H9 (cell line): ENCODE results near the gene STC2. TPM values are rescaled to one million over a fixed set of nuclear protein-coding genes. Genes with fewer than 3 reads are reported as not detected.

Experiments
- DNase-seq: peaks from one replicate; pipeline ENCODE4 v3.0.0-alpha.2; 2017
- H2AFZ ChIP-seq: one replicate; pipeline ENCODE4 v1.6.1; 2013; ENCODE audit warnings: mild to moderate bottlenecking, low read length, control low read depth, moderate library complexity
- H2AK5ac ChIP-seq: 2 replicates; pipeline ENCODE4 v1.6.1; 2013; ENCODE audit warnings: low read length, control low read depth, mixed read lengths; ENCODE audit not compliant: insufficient read length
- H2BK120ac ChIP-seq: one replicate; pipeline ENCODE4 v1.6.1; 2013; ENCODE audit warnings: low read depth, mild to moderate bottlenecking, low read length, control low read depth, inconsistent platforms; ENCODE audit not compliant: poor library complexity, severe bottlenecking
- H2BK12ac ChIP-seq: 2 replicates; pipeline ENCODE4 v1.6.1; 2013; ENCODE audit warnings: low read length, control low read depth, mixed read lengths, low read depth; ENCODE audit not compliant: insufficient read length
- H2BK15ac ChIP-seq: 2 replicates; pipeline ENCODE4 v1.6.1; 2013; ENCODE audit warnings: low read depth, low read length, control low read depth
- H2BK20ac ChIP-seq: one replicate; pipeline ENCODE4 v1.6.1; 2013; ENCODE audit warnings: low read depth, mild to moderate bottlenecking, low read length, control low read depth, inconsistent platforms; ENCODE audit not compliant: poor library complexity, severe bottlenecking
- H2BK5ac ChIP-seq: 2 replicates; pipeline ENCODE4 v1.6.1; 2013; ENCODE audit warnings: low read length, control low read depth, mixed read lengths; ENCODE audit not compliant: insufficient read length
- H3K14ac ChIP-seq: 2 replicates; pipeline ENCODE4 v1.6.1; 2013; ENCODE audit warnings: low read length, control low read depth; ENCODE audit not compliant: insufficient read depth
- H3K18ac ChIP-seq: 2 replicates; pipeline ENCODE4 v1.6.1; 2013; ENCODE audit warnings: low read depth, mild to moderate bottlenecking, mixed read lengths, low read length, control low read depth; ENCODE audit not compliant: insufficient read length
- H3K23ac ChIP-seq: 2 replicates; pipeline ENCODE4 v1.6.1; 2013; ENCODE audit warnings: low read length, control low read depth, mixed read lengths, low read depth; ENCODE audit not compliant: insufficient read length
- H3K23me2 ChIP-seq: 2 replicates; pipeline ENCODE4 v1.6.1; 2013; ENCODE audit warnings: low read depth, mild to moderate bottlenecking, mixed read lengths, low read length, control low read depth; ENCODE audit not compliant: insufficient read length, poor library complexity, severe bottlenecking
- H3K27ac ChIP-seq: 2 replicates; pipeline ENCODE4 v1.5.1; 2013; ENCODE audit warnings: low read length, control low read depth, mixed read lengths, low read depth; ENCODE audit not compliant: insufficient read length
- H3K27me3 ChIP-seq: 2 replicates; pipeline ENCODE4 v1.6.1; 2013; ENCODE audit warnings: low read length, control low read depth, inconsistent platforms; ENCODE audit not compliant: insufficient read depth
- H3K4ac ChIP-seq: 2 replicates; pipeline ENCODE4 v1.6.1; 2013; ENCODE audit warnings: low read depth, mild to moderate bottlenecking, control low read depth, inconsistent platforms, low read length, moderate library complexity
- H3K4me1 ChIP-seq: 2 replicates; pipeline ENCODE4 v1.6.1; 2013; ENCODE audit warnings: low read length, control low read depth, inconsistent platforms; ENCODE audit not compliant: insufficient read depth
- H3K4me2 ChIP-seq: 2 replicates; pipeline ENCODE4 v1.6.1; 2013; ENCODE audit warnings: low read length, control low read depth, mixed read lengths; ENCODE audit not compliant: insufficient read length, insufficient read depth
- H3K56ac ChIP-seq: 2 replicates; pipeline ENCODE4 v1.6.1; 2013; ENCODE audit warnings: low read depth, mild to moderate bottlenecking, mixed read lengths, low read length, control low read depth; ENCODE audit not compliant: insufficient read length
- H3K79me1 ChIP-seq: 2 replicates; pipeline ENCODE4 v1.6.1; 2013; ENCODE audit warnings: low read depth, mild to moderate bottlenecking, moderate library complexity, low read length, control low read depth, inconsistent platforms; ENCODE audit not compliant: insufficient read depth, poor library complexity, severe bottlenecking
- H3K79me2 ChIP-seq: 2 replicates; pipeline ENCODE4 v1.6.1; 2013; ENCODE audit warnings: low read length, control low read depth, inconsistent platforms; ENCODE audit not compliant: insufficient read depth
- H3K9ac ChIP-seq: 2 replicates; pipeline ENCODE4 v1.6.1; 2013; ENCODE audit warnings: low read length, control low read depth, mixed read lengths; ENCODE audit not compliant: insufficient read length; ENCODE audit errors: extremely low read depth
- H3K9me3 ChIP-seq: one replicate; pipeline ENCODE4 v1.6.1; 2013; ENCODE audit warnings: low read depth, low read length, inconsistent platforms; ENCODE audit not compliant: control insufficient read depth
- H3T11ph ChIP-seq: one replicate; pipeline ENCODE4 v1.6.1; 2013; ENCODE audit warnings: mild to moderate bottlenecking, low read length, control low read depth, inconsistent platforms
- H4K20me1 ChIP-seq: one replicate; pipeline ENCODE4 v1.6.1; 2013; ENCODE audit not compliant: control insufficient read depth, insufficient read length, insufficient read depth
- H4K5ac ChIP-seq: 2 replicates; pipeline ENCODE4 v1.6.1; 2013; ENCODE audit warnings: low read depth, mild to moderate bottlenecking, mixed read lengths, low read length, control low read depth; ENCODE audit not compliant: insufficient read length
- H4K8ac ChIP-seq: replicated peaks from 2 replicates; pipeline ENCODE4 v1.6.1; 2013; ENCODE audit warnings: low read length, control low read depth, mixed read lengths, low read depth; ENCODE audit not compliant: insufficient read length
- H4K91ac ChIP-seq: 2 replicates; pipeline ENCODE4 v1.6.1; 2013; ENCODE audit warnings: low read depth, mild to moderate bottlenecking, moderate library complexity, mixed read lengths, low read length, control low read depth; ENCODE audit not compliant: insufficient read length
- H3K27ac Mint-ChIP-seq, 3 experiments: 2 replicates in 2 of 3; 3 replicates in 1 of 3; pipeline ENCODE4 v1.8.0; 2020 to 2021; ENCODE audit warnings: mixed read lengths in 3 of 3, mild to moderate bottlenecking in 1 of 3, moderate library complexity in 1 of 3
- H3K27me3 Mint-ChIP-seq: 2 replicates; pipeline ENCODE4 v1.8.0; 2021; ENCODE audit warnings: low read depth, mild to moderate bottlenecking, moderate library complexity, mixed read lengths
- H3K36me3 Mint-ChIP-seq, 3 experiments: 2 replicates in 2 of 3; 3 replicates in 1 of 3; pipeline ENCODE4 v1.8.0; 2020 to 2021; ENCODE audit warnings: low read depth in 3 of 3, mixed read lengths in 3 of 3; ENCODE audit not compliant: insufficient read depth in 1 of 3
- H3K4me1 Mint-ChIP-seq, 2 experiments: 2 replicates each; pipeline ENCODE4 v1.8.0; 2020; ENCODE audit warnings: mixed read lengths in 2 of 2
- H3K4me3 Mint-ChIP-seq, 2 experiments: 2 replicates in 1 of 2; 3 replicates in 1 of 2; pipeline ENCODE4 v1.8.0; 2020 to 2021; ENCODE audit warnings: mild to moderate bottlenecking in 2 of 2, mixed read lengths in 2 of 2, moderate library complexity in 1 of 2
- H3K9me3 Mint-ChIP-seq, 2 experiments: 2 replicates in 1 of 2; 3 replicates in 1 of 2; pipeline ENCODE4 v1.8.0; 2020; ENCODE audit warnings: mild to moderate bottlenecking in 2 of 2, mixed read lengths in 2 of 2, moderate library complexity in 1 of 2
- WGBS: extraction: QIAGEN DNeasy Blood & Tissue Kit; methylation state at CpG from one replicate; pipeline ENCODE4 v1.1.7; 2013; ENCODE audit warnings: missing lambda C conversion rate, low lambda C conversion rate, mixed read lengths; ENCODE audit not compliant: insufficient read length; ENCODE audit errors: extremely low coverage; 5-methylcytosine and 5-hydroxymethylcytosine counted together
- total RNA-seq: library from RNA; stranded (reverse); gene quantifications from 2 replicates; pipeline ENCODE4 v1.2.1, GENCODE V29; 2021
- TF ChIP-seq, protein P1 (sequence below): fragments of 200-600 bp; sonication (generic); conservative IDR thresholded peaks from 3 replicates; pipeline ENCODE4 v1.8.0; 2021; ENCODE audit warnings: antibody characterized with exemption, mild to moderate bottlenecking

Gene STC2
- total RNA-seq, 1 experiment from 2014 or later = 77.7 TPM

DNA sequence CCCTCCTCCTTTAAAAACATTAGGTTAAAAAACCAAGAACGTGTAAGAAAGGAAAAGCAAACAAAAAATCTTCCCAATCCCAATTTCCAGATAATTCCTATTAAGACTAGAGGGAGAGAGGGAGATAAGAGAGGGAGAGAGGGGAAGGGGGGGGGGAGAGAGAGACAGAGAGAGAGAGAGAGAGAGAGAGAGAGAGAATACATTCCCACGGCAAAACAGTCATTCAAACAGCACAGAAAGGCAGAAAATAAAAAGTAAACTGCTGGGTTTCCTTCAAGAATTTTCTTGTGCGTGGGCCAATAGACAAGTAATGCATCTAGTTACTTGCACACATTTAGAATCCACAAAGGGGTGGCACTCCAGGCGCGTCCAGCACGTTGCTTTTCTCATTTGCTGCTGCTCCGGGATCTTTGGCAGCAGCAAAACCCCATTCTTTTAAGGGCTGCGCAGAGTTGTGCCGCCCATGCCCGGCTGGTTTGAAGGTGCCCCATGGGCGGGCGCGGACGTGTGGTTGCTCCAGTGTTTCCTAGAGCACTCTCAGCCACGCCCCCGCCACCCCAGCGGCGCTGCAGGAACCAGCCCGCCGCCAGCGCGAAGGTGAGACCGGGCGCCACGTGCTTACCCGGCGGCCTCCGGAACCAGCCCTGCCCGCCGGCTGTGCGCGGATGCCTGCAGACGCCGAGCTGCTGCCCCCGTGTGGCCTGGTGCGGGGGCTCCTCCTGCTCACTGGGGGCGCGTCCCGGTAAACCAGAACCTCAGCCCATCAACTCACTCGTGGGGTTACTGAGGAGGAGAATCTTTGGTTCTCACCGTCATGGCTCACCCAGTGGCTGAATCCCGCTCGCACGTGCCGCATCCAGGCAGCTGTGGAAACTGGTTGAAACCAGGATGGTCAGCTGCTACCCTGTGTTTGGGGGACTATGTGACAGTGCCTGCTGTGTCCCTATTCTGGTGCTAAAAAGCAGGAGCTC, 44.6 kb downstream of the STC2 start:
- H3K4me3 Mint-ChIP-seq = peak overlapping the region; percentile 24 to 34; a peak in 2 of 5 replicates
- no peaks in the 10 kb centered on the region for H3K79me2 ChIP-seq
- no peak overlapping the region for H3K14ac ChIP-seq
- peaks cover 75% of the 10 kb centered on the region for H3K27me3 Mint-ChIP-seq
- no peak overlapping the region for H3K56ac ChIP-seq
- no peaks in the 10 kb centered on the region for H3K4me1 ChIP-seq
- H3K79me1 ChIP-seq = no peaks in the 10 kb centered on the region
- H3K4me2 ChIP-seq = peak overlapping the region; percentile 44
- no peak overlapping the region for H3T11ph ChIP-seq
- no peaks in the 10 kb centered on the region for H4K20me1 ChIP-seq
- peaks cover 6 to 16% of the 10 kb centered on the region in 2 experiments for H3K4me1 Mint-ChIP-seq
- peak; percentile 88 for DNase-seq
- H3K18ac ChIP-seq = peak overlapping the region; percentile 57
- WGBS = no CpG with 5 or more reads among the region's 45 CpGs
- no peak overlapping the region for H4K91ac ChIP-seq
- H2AK5ac ChIP-seq = no peak overlapping the region
- H3K23ac ChIP-seq = no peak overlapping the region
- H3K4ac ChIP-seq = no peak overlapping the region
- H2BK15ac ChIP-seq = no peak overlapping the region; the same call in 1 of the 2 replicates
- no peak overlapping the region for H2BK20ac ChIP-seq
- peaks cover 0 to 4% (median 2%) of the 10 kb centered on the region in 3 experiments; a peak in 3 of 7 replicates for H3K36me3 Mint-ChIP-seq
- no peak overlapping the region for H2BK120ac ChIP-seq
- no peak overlapping the region for H3K27ac Mint-ChIP-seq
- TF ChIP-seq, protein P1, sequence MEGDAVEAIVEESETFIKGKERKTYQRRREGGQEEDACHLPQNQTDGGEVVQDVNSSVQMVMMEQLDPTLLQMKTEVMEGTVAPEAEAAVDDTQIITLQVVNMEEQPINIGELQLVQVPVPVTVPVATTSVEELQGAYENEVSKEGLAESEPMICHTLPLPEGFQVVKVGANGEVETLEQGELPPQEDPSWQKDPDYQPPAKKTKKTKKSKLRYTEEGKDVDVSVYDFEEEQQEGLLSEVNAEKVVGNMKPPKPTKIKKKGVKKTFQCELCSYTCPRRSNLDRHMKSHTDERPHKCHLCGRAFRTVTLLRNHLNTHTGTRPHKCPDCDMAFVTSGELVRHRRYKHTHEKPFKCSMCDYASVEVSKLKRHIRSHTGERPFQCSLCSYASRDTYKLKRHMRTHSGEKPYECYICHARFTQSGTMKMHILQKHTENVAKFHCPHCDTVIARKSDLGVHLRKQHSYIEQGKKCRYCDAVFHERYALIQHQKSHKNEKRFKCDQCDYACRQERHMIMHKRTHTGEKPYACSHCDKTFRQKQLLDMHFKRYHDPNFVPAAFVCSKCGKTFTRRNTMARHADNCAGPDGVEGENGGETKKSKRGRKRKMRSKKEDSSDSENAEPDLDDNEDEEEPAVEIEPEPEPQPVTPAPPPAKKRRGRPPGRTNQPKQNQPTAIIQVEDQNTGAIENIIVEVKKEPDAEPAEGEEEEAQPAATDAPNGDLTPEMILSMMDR = peak; percentile 91
- H2BK5ac ChIP-seq = no peak overlapping the region
- H3K23me2 ChIP-seq = no peaks in the 10 kb centered on the region
- peak overlapping the region; percentile 32 for H2AFZ ChIP-seq
- no peak overlapping the region for H3K9ac ChIP-seq
- H2BK12ac ChIP-seq = no peak overlapping the region
- no peak overlapping the region for H4K5ac ChIP-seq
- H3K9me3 Mint-ChIP-seq = peaks cover 11% of the 10 kb centered on the region in 2 experiments
- no peak overlapping the region for H3K27ac ChIP-seq
- H3K9me3 ChIP-seq = no peaks in the 10 kb centered on the region
- peaks cover 15% of the 10 kb centered on the region for H3K27me3 ChIP-seq
- no peak overlapping the region for H4K8ac ChIP-seq
